H1 (cell line): ENCODE data around the gene OR13A1. TPM values are rescaled to one million over a fixed set of nuclear protein-coding genes. Genes with fewer than 3 reads are reported as not detected.
"Not testable (repeated sequence)": the region's sequence is repeated elsewhere in the genome, so short reads cannot be mapped to it uniquely, and the experiment has no call there.

Experiments
- CTCF ChIA-PET: fragments of 300-600 bp; sonication (Branson Sonifier 250); formaldehyde crosslinking; loops from one replicate; lab custom pipeline; 2021; ENCODE audit not compliant: partially characterized antibody; lab: Charles Lee
- POLR2A ChIA-PET: fragments of 300-600 bp; sonication (Branson Sonifier 250); formaldehyde crosslinking; loops from one replicate; lab custom pipeline; 2021; ENCODE audit warnings: inconsistent platforms; ENCODE audit not compliant: partially characterized antibody; lab: Charles Lee
- DNase-seq, 2 experiments: peaks; one replicate each; pipeline versions ENCODE4 v3.0.0 to v3.0.0-alpha.2; 2010 to 2022; ENCODE audit warnings: low spot score in 2 of 2, low read depth in 1 of 2, mixed read lengths in 1 of 2
- FAIRE-seq: peaks from 2 replicates; lab custom pipeline; 2011; peaks lifted over from hg19 to GRCh38; lab: Jason Lieb, UNC
- H2AFZ ChIP-seq: 2 replicates; pipeline ENCODE4 v1.8.1; 2012; ENCODE audit warnings: low read length, inconsistent platforms
- H2AK5ac ChIP-seq: 2 replicates; pipeline ENCODE4 v1.6.1; 2013; ENCODE audit warnings: low read depth, low read length
- H2BK120ac ChIP-seq: replicated peaks from 2 replicates; pipeline ENCODE3; 2013; ENCODE audit warnings: low read depth, low read length, inconsistent platforms
- H2BK12ac ChIP-seq: 2 replicates; pipeline ENCODE4 v1.6.1; 2013; ENCODE audit warnings: low read depth, low read length
- H2BK15ac ChIP-seq: 2 replicates; pipeline ENCODE4 v1.6.1; 2013; ENCODE audit warnings: low read length
- H2BK20ac ChIP-seq: 2 replicates; pipeline ENCODE4 v1.6.1; 2013; ENCODE audit warnings: low read length
- H2BK5ac ChIP-seq: 2 replicates; pipeline ENCODE4 v1.6.1; 2013; ENCODE audit warnings: low read depth, low read length
- H3K14ac ChIP-seq: 2 replicates; pipeline ENCODE4 v1.6.1; 2013; ENCODE audit warnings: inconsistent platforms; ENCODE audit not compliant: insufficient read length
- H3K18ac ChIP-seq: 2 replicates; pipeline ENCODE4 v1.6.1; 2013; ENCODE audit warnings: low read length; ENCODE audit errors: extremely low read depth
- H3K23ac ChIP-seq: 2 replicates; pipeline ENCODE4 v1.6.1; 2013; ENCODE audit warnings: inconsistent platforms; ENCODE audit not compliant: insufficient read length
- H3K23me2 ChIP-seq: 2 replicates; pipeline ENCODE4 v1.6.1; 2013; ENCODE audit warnings: low read depth, low read length
- H3K27ac ChIP-seq: 2 replicates; pipeline ENCODE4 v1.6.1; 2011; ENCODE audit warnings: low read depth, low read length, inconsistent platforms
- H3K27me3 ChIP-seq, 4 experiments: replicated peaks in 1 of 4; 1 replicate in 1 of 4; 2 replicates in 3 of 4; pipeline versions ENCODE4 v1.6.1 to v1.8.1; 2011 to 2013; ENCODE audit warnings: low read length in 3 of 4, mild to moderate bottlenecking in 3 of 4, inconsistent platforms in 2 of 4, mixed read lengths in 2 of 4, moderate library complexity in 1 of 4; ENCODE audit not compliant: control insufficient read depth in 3 of 4, insufficient read depth in 3 of 4; ENCODE audit errors: extremely low read depth in 1 of 4
- H3K36me3 ChIP-seq, 4 experiments: 2 replicates each; pipeline versions ENCODE4 v1.6.1 to v1.8.1; 2011 to 2013; ENCODE audit warnings: mild to moderate bottlenecking in 4 of 4, low read length in 3 of 4, moderate library complexity in 2 of 4, control low read depth in 1 of 4, inconsistent platforms in 1 of 4; ENCODE audit not compliant: insufficient read depth in 4 of 4, control insufficient read depth in 2 of 4
- H3K4ac ChIP-seq: replicated peaks from 2 replicates; pipeline ENCODE3; 2013; ENCODE audit warnings: low read length, low read depth, mixed read lengths, inconsistent platforms; ENCODE audit not compliant: insufficient read length
- H3K4me1 ChIP-seq, 4 experiments: replicated peaks in 1 of 4; 1 replicate in 1 of 4; 2 replicates in 3 of 4; pipeline versions ENCODE4 v1.6.1 to v1.8.1; 2011 to 2013; ENCODE audit warnings: low read length in 3 of 4, inconsistent platforms in 2 of 4, mixed read lengths in 1 of 4; ENCODE audit not compliant: insufficient read depth in 4 of 4, control insufficient read depth in 3 of 4
- H3K4me2 ChIP-seq, 2 experiments: 2 replicates each; pipeline versions ENCODE4 v1.6.1 to v1.8.1; 2011 to 2013; ENCODE audit warnings: low read depth in 2 of 2, low read length in 2 of 2, control low read depth in 1 of 2, inconsistent platforms in 1 of 2, mild to moderate bottlenecking in 1 of 2; ENCODE audit not compliant: insufficient read depth in 1 of 2
- H3K4me3 ChIP-seq, 4 experiments: fragments of 200-600, 300-600 bp in 1 of 4; sonication (generic), shearing (Covaris generic), sonication (Bioruptor Twin) in 1 of 4; 2 replicates each; pipeline versions ENCODE4 v1.5.1 to v1.8.1; 2011 to 2016; ENCODE audit warnings: low read length in 4 of 4, low read depth in 3 of 4, control low read depth in 2 of 4, inconsistent platforms in 2 of 4, mild to moderate bottlenecking in 2 of 4, mixed read lengths in 1 of 4, moderate library complexity in 1 of 4; ENCODE audit not compliant: insufficient read depth in 2 of 4; ENCODE audit errors: extremely low read depth in 1 of 4
- H3K56ac ChIP-seq: replicated peaks from 2 replicates; pipeline ENCODE3; 2013; ENCODE audit warnings: low read depth, mild to moderate bottlenecking, mixed read lengths, low read length, inconsistent platforms; ENCODE audit not compliant: insufficient read length
- H3K79me1 ChIP-seq: 2 replicates; pipeline ENCODE4 v1.6.1; 2013; ENCODE audit warnings: low read depth, low read length, control low read depth
- H3K79me2 ChIP-seq, 2 experiments: 2 replicates each; pipeline versions ENCODE4 v1.6.1 to v1.8.1; 2012 to 2013; ENCODE audit warnings: low read length in 2 of 2, mild to moderate bottlenecking in 2 of 2, inconsistent platforms in 1 of 2; ENCODE audit not compliant: insufficient read depth in 2 of 2, control insufficient read depth in 1 of 2
- H3K9ac ChIP-seq, 4 experiments: replicated peaks in 1 of 4; 1 replicate in 1 of 4; 2 replicates in 3 of 4; pipeline versions ENCODE4 v1.6.1 to v1.8.1; 2011 to 2013; ENCODE audit warnings: low read depth in 3 of 4, low read length in 3 of 4, control low read depth in 2 of 4, mild to moderate bottlenecking in 2 of 4, moderate library complexity in 2 of 4, inconsistent platforms in 1 of 4; ENCODE audit errors: extremely low read depth in 1 of 4
- H3K9me3 ChIP-seq, 2 experiments: 2 replicates each; pipeline versions ENCODE4 v1.6.1 to v1.8.1; 2012 to 2013; ENCODE audit warnings: mild to moderate bottlenecking in 2 of 2, moderate library complexity in 2 of 2, control low read depth in 1 of 2, inconsistent platforms in 1 of 2, low read depth in 1 of 2, low read length in 1 of 2, mixed read lengths in 1 of 2; ENCODE audit not compliant: insufficient read depth in 2 of 2
- H4K20me1 ChIP-seq, 2 experiments: replicated peaks in 1 of 2; 2 replicates each; pipeline versions ENCODE3 to v1.8.1; 2011 to 2013; ENCODE audit warnings: inconsistent platforms in 2 of 2, low read length in 2 of 2, mild to moderate bottlenecking in 1 of 2; ENCODE audit not compliant: insufficient read depth in 2 of 2, control insufficient read depth in 1 of 2
- H4K5ac ChIP-seq: 2 replicates; pipeline ENCODE4 v1.6.1; 2013; ENCODE audit warnings: low read length, low read depth, mixed read lengths, inconsistent platforms; ENCODE audit not compliant: insufficient read length
- H4K8ac ChIP-seq: 2 replicates; pipeline ENCODE4 v1.8.0; 2013; ENCODE audit warnings: mild to moderate bottlenecking, moderate library complexity, low read length, inconsistent platforms; ENCODE audit not compliant: insufficient read depth; ENCODE audit errors: extremely low read depth
- H4K91ac ChIP-seq: replicated peaks from 2 replicates; pipeline ENCODE3; 2013; ENCODE audit warnings: low read length, mixed read lengths, inconsistent platforms; ENCODE audit not compliant: insufficient read length
- WGBS, 2 experiments: shearing (Covaris generic) in 1 of 2; methylation state at CpG; one replicate each; pipeline versions ENCODE4 v1.1.6 to v1.1.7; 2013 to 2015; ENCODE audit warnings: low lambda C conversion rate in 2 of 2, mixed read lengths in 2 of 2, inconsistent platforms in 1 of 2, low coverage in 1 of 2, missing lambda C conversion rate in 1 of 2; ENCODE audit not compliant: insufficient replicate concordance in 2 of 2, insufficient coverage in 1 of 2, insufficient read length in 1 of 2; ENCODE audit errors: extremely low coverage in 1 of 2, missing lambda C conversion rate in 1 of 2; 5-methylcytosine and 5-hydroxymethylcytosine counted together
- polyA plus RNA-seq, 7 experiments: library from polyadenylated mRNA; depleted of rRNA in 3 of 7; stranded (reverse) in 5 of 7; unstranded in 2 of 7; fragments of >200 nt in 5 of 7; fragments of 200-250 nt in 2 of 7; gene quantifications; 1 replicate in 5 of 7; 2 replicates in 1 of 7; 4 replicates in 1 of 7; pipeline versions ENCODE4 v1.2.1 to v1.2.3, GENCODE V29; 2011 to 2013; ENCODE audit warnings: missing spikeins in 2 of 7, mixed read lengths in 2 of 7
- total RNA-seq: library from RNA; stranded (reverse); fragmentation: NEBNext Ultra II Directional; extraction: Animal tissue kit (Norgen Biotek cat#: 25700); gene quantifications from 2 replicates; pipeline ENCODE4 v1.2.1, GENCODE V29; 2021

The OR13A1 gene
- total and polyA plus RNA-seq, 2 of the 8 experiments (the other 6 are each of a cell fraction or from before 2014, with no cell fraction given): 0.53 TPM; not detected in 1

DNA sequence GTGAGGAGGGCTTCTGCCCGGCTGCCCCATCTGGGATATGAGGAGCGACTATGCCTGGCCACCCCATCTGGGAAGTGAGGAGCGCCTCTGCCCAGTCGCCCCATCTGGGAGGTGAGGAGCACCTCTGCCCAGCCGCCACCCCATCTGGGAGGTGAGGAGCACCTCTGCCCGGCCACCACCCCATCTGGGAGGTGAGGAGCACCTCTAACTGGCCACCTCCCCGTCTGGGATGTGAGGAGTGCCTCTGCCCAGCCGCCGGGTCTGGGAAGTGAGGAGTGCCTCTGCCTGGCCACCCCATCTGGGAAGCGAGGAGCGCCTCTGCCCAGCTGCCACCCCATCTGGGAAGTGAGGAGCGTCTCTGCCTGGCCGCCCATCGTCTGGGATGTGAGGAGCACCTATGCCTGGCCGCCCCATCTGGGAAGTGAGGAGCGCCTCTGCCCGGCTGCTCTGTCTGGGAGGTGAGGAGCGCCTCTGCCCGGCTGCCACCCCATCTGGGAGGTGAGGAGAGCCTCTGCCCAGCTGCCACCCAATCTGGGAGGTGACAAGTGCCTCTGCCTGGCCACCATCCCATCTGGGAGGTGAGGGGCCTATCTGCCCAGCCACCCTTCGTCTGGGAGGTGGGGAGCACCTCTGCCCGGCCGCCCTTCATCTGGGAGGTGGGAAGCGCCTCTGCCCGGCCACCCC lies 31.4 kb upstream of the OR13A1 start:
- H4K5ac ChIP-seq, H3K4me2 ChIP-seq, FAIRE-seq, H3K23me2 ChIP-seq, H3K79me2 ChIP-seq, H4K91ac ChIP-seq, H2BK5ac ChIP-seq, H3K14ac ChIP-seq, H2AFZ ChIP-seq, H2BK12ac ChIP-seq, H3K4me1 ChIP-seq, H3K4me3 ChIP-seq, H3K79me1 ChIP-seq, CTCF ChIA-PET, H3K56ac ChIP-seq, H3K18ac ChIP-seq, H3K27ac ChIP-seq, H3K27me3 ChIP-seq, H3K9ac ChIP-seq, POLR2A ChIA-PET, H4K20me1 ChIP-seq, DNase-seq, H2BK120ac ChIP-seq, H2BK15ac ChIP-seq, H2BK20ac ChIP-seq, H4K8ac ChIP-seq, H3K36me3 ChIP-seq, H2AK5ac ChIP-seq, H3K4ac ChIP-seq, H3K23ac ChIP-seq: not testable (repeated sequence)
- WGBS, 2 experiments: 92% methylated on average over 13 of the region's 24 CpGs; no CpG with 5 or more reads in 1 of the 2 experiments
- peaks cover 0 to 28% of the 10 kb centered on the region in 2 experiments; a peak in 2 of 4 replicates for H3K9me3 ChIP-seq

GRCh38 chr10:45340420-45340819 lies 25.0 kb upstream of the OR13A1 start:
- FAIRE-seq, H2BK5ac ChIP-seq, H2BK12ac ChIP-seq, H3K4ac ChIP-seq, DNase-seq, H2AFZ ChIP-seq, H3K4me3 ChIP-seq, H2BK120ac ChIP-seq, H3K23me2 ChIP-seq, H2BK20ac ChIP-seq, H3K79me2 ChIP-seq, H3K9ac ChIP-seq, H2AK5ac ChIP-seq, H3K27ac ChIP-seq, H3K56ac ChIP-seq, H2BK15ac ChIP-seq, H3K36me3 ChIP-seq, POLR2A ChIA-PET, H3K27me3 ChIP-seq, H4K91ac ChIP-seq, H3K4me2 ChIP-seq, H3K18ac ChIP-seq, H3K79me1 ChIP-seq, H3K4me1 ChIP-seq, CTCF ChIA-PET, H4K8ac ChIP-seq, H4K20me1 ChIP-seq, H3K14ac ChIP-seq, H3K23ac ChIP-seq, H4K5ac ChIP-seq: not testable (repeated sequence)
- 86% methylated on average over 4 of the region's 4 CpGs; no CpG with 5 or more reads in 1 of the 2 experiments for WGBS, 2 experiments
- peaks cover 5 to 14% of the 10 kb centered on the region in 2 experiments; a peak in 2 of 4 replicates for H3K9me3 ChIP-seq
